Measurements from ENCODE around the gene CD33. TPM values are rescaled to one million over a fixed set of nuclear protein-coding genes. Genes with fewer than 3 reads are reported as not detected.

CD33 gene
- total RNA-seq, 1 donor from 2014 or later, result not detected

GRCh38 chr19:51242881-51243630 is 18.2 kb downstream of the CD33 start:
- no peak overlapping the region for H3K4me3 Mint-ChIP-seq
- H3K27me3 Mint-ChIP-seq (ENCODE audit: low read depth), result peaks cover 27% of the 10 kb centered on the region
- H3K36me3 Mint-ChIP-seq (ENCODE audit: low read depth), result no peaks in the 10 kb centered on the region
- no peak for TF ChIP-seq CTCF (conservative IDR thresholded peaks at IDR 0.05)
- H3K4me1 Mint-ChIP-seq, result no peaks in the 10 kb centered on the region
- H3K9me3 Mint-ChIP-seq, result no peaks in the 10 kb centered on the region
- no peak for DNase-seq (ENCODE audit: low read depth, low spot score)
- H3K27ac Mint-ChIP-seq (ENCODE audit: unreplicated experiment), result no peak overlapping the region

- H3K9me3 Mint-ChIP-seq, result no peaks in the 10 kb centered on the region
- H3K27me3 Mint-ChIP-seq (ENCODE audit: low read depth), result peaks cover 16% of the 10 kb centered on the region
- DNase-seq (ENCODE audit: low read depth, low spot score), result no peak
- H3K4me1 Mint-ChIP-seq, result no peaks in the 10 kb centered on the region
- no peak overlapping the region for H3K4me3 Mint-ChIP-seq
- H3K36me3 Mint-ChIP-seq (ENCODE audit: low read depth), result no peaks in the 10 kb centered on the region
- H3K27ac Mint-ChIP-seq (ENCODE audit: unreplicated experiment), result no peak overlapping the region
- TF ChIP-seq CTCF (conservative IDR thresholded peaks at IDR 0.05), result no peak
Measured at GRCh38 chr19:51246164-51246552, 21.3 kb downstream of the CD33 start.

- Mint-ChIP-seq H3K27ac (ENCODE audit: unreplicated experiment) (no peak overlapping the region), H3K9me3 (no peaks in the 10 kb centered on the region), H3K4me3 (no peak overlapping the region), H3K27me3 (ENCODE audit: low read depth) (peaks cover 6% of the 10 kb centered on the region), H3K36me3 (ENCODE audit: low read depth) (no peaks in the 10 kb centered on the region), H3K4me1 (no peaks in the 10 kb centered on the region)
- TF ChIP-seq CTCF (conservative IDR thresholded peaks at IDR 0.05), result no peak
- DNase-seq (ENCODE audit: low read depth, low spot score), result no peak
Measured at GRCh38 chr19:51247972-51248590, 23.2 kb downstream of the CD33 start.

- no peak for TF ChIP-seq CTCF (conservative IDR thresholded peaks at IDR 0.05)
- Mint-ChIP-seq H3K36me3 (ENCODE audit: low read depth) (no peaks in the 10 kb centered on the region), H3K9me3 (no peaks in the 10 kb centered on the region), H3K4me1 (no peaks in the 10 kb centered on the region), H3K27ac (ENCODE audit: unreplicated experiment) (no peak within 1 kb of the TSS), H3K27me3 (ENCODE audit: low read depth) (peaks cover 5% of the 10 kb centered on the region), H3K4me3 (no peak within 1 kb of the TSS)
- DNase-seq (ENCODE audit: low read depth, low spot score), result no peak
Measured at GRCh38 chr19:51250786-51251467, 26.0 kb downstream of the CD33 start, which contains the start of gene SIGLECL1. Gene SIGLECL1 (plus strand): TSS chr19:51251080. CDS start chr19:51264073, 12,993 bp downstream.

- no peak for DNase-seq (ENCODE audit: low read depth, low spot score)
- H3K27ac Mint-ChIP-seq (ENCODE audit: unreplicated experiment), result no peak overlapping the region
- no peaks in the 10 kb centered on the region for H3K36me3 Mint-ChIP-seq (ENCODE audit: low read depth)
- peaks cover 10% of the 10 kb centered on the region for H3K27me3 Mint-ChIP-seq (ENCODE audit: low read depth)
- no peaks in the 10 kb centered on the region for H3K4me1 Mint-ChIP-seq
- no peak overlapping the region for H3K4me3 Mint-ChIP-seq
- no peak for TF ChIP-seq CTCF (conservative IDR thresholded peaks at IDR 0.05)
- H3K9me3 Mint-ChIP-seq, result no peaks in the 10 kb centered on the region
Measured at GRCh38 chr19:51251468-51251820, 26.6 kb downstream of the CD33 start.
